H1 (cell line): ENCODE data around the gene GRK7. TPM values are rescaled to one million over a fixed set of nuclear protein-coding genes. Genes with fewer than 3 reads are reported as not detected.

ENCODE experiments used
- CTCF ChIA-PET: fragments of 300-600 bp; sonication (Branson Sonifier 250); formaldehyde crosslinking; loops from one replicate; lab custom pipeline; 2021; ENCODE audit not compliant: partially characterized antibody; lab: Charles Lee
- POLR2A ChIA-PET: fragments of 300-600 bp; sonication (Branson Sonifier 250); formaldehyde crosslinking; loops from one replicate; lab custom pipeline; 2021; ENCODE audit warnings: inconsistent platforms; ENCODE audit not compliant: partially characterized antibody; lab: Charles Lee
- DNase-seq, 2 experiments: peaks; one replicate each; pipeline versions ENCODE4 v3.0.0 to v3.0.0-alpha.2; 2010 to 2022; ENCODE audit warnings: low spot score in 2 of 2, low read depth in 1 of 2, mixed read lengths in 1 of 2
- FAIRE-seq: peaks from 2 replicates; lab custom pipeline; 2011; peaks lifted over from hg19 to GRCh38; lab: Jason Lieb, UNC
- H2AFZ ChIP-seq: 2 replicates; pipeline ENCODE4 v1.8.1; 2012; ENCODE audit warnings: low read length, inconsistent platforms
- H2AK5ac ChIP-seq: 2 replicates; pipeline ENCODE4 v1.6.1; 2013; ENCODE audit warnings: low read depth, low read length
- H2BK120ac ChIP-seq: replicated peaks from 2 replicates; pipeline ENCODE3; 2013; ENCODE audit warnings: low read depth, low read length, inconsistent platforms
- H2BK12ac ChIP-seq: 2 replicates; pipeline ENCODE4 v1.6.1; 2013; ENCODE audit warnings: low read depth, low read length
- H2BK15ac ChIP-seq: 2 replicates; pipeline ENCODE4 v1.6.1; 2013; ENCODE audit warnings: low read length
- H2BK20ac ChIP-seq: 2 replicates; pipeline ENCODE4 v1.6.1; 2013; ENCODE audit warnings: low read length
- H2BK5ac ChIP-seq: 2 replicates; pipeline ENCODE4 v1.6.1; 2013; ENCODE audit warnings: low read depth, low read length
- H3K14ac ChIP-seq: 2 replicates; pipeline ENCODE4 v1.6.1; 2013; ENCODE audit warnings: inconsistent platforms; ENCODE audit not compliant: insufficient read length
- H3K18ac ChIP-seq: 2 replicates; pipeline ENCODE4 v1.6.1; 2013; ENCODE audit warnings: low read length; ENCODE audit errors: extremely low read depth
- H3K23ac ChIP-seq: 2 replicates; pipeline ENCODE4 v1.6.1; 2013; ENCODE audit warnings: inconsistent platforms; ENCODE audit not compliant: insufficient read length
- H3K23me2 ChIP-seq: 2 replicates; pipeline ENCODE4 v1.6.1; 2013; ENCODE audit warnings: low read depth, low read length
- H3K27ac ChIP-seq: 2 replicates; pipeline ENCODE4 v1.6.1; 2011; ENCODE audit warnings: low read depth, low read length, inconsistent platforms
- H3K27me3 ChIP-seq, 4 experiments: replicated peaks in 1 of 4; 1 replicate in 1 of 4; 2 replicates in 3 of 4; pipeline versions ENCODE4 v1.6.1 to v1.8.1; 2011 to 2013; ENCODE audit warnings: low read length in 3 of 4, mild to moderate bottlenecking in 3 of 4, inconsistent platforms in 2 of 4, mixed read lengths in 2 of 4, moderate library complexity in 1 of 4; ENCODE audit not compliant: control insufficient read depth in 3 of 4, insufficient read depth in 3 of 4; ENCODE audit errors: extremely low read depth in 1 of 4
- H3K36me3 ChIP-seq, 4 experiments: 2 replicates each; pipeline versions ENCODE4 v1.6.1 to v1.8.1; 2011 to 2013; ENCODE audit warnings: mild to moderate bottlenecking in 4 of 4, low read length in 3 of 4, moderate library complexity in 2 of 4, control low read depth in 1 of 4, inconsistent platforms in 1 of 4; ENCODE audit not compliant: insufficient read depth in 4 of 4, control insufficient read depth in 2 of 4
- H3K4ac ChIP-seq: replicated peaks from 2 replicates; pipeline ENCODE3; 2013; ENCODE audit warnings: low read length, low read depth, mixed read lengths, inconsistent platforms; ENCODE audit not compliant: insufficient read length
- H3K4me1 ChIP-seq, 4 experiments: replicated peaks in 1 of 4; 1 replicate in 1 of 4; 2 replicates in 3 of 4; pipeline versions ENCODE4 v1.6.1 to v1.8.1; 2011 to 2013; ENCODE audit warnings: low read length in 3 of 4, inconsistent platforms in 2 of 4, mixed read lengths in 1 of 4; ENCODE audit not compliant: insufficient read depth in 4 of 4, control insufficient read depth in 3 of 4
- H3K4me2 ChIP-seq, 2 experiments: 2 replicates each; pipeline versions ENCODE4 v1.6.1 to v1.8.1; 2011 to 2013; ENCODE audit warnings: low read depth in 2 of 2, low read length in 2 of 2, control low read depth in 1 of 2, inconsistent platforms in 1 of 2, mild to moderate bottlenecking in 1 of 2; ENCODE audit not compliant: insufficient read depth in 1 of 2
- H3K4me3 ChIP-seq, 4 experiments: fragments of 200-600, 300-600 bp in 1 of 4; sonication (generic), shearing (Covaris generic), sonication (Bioruptor Twin) in 1 of 4; 2 replicates each; pipeline versions ENCODE4 v1.5.1 to v1.8.1; 2011 to 2016; ENCODE audit warnings: low read length in 4 of 4, low read depth in 3 of 4, control low read depth in 2 of 4, inconsistent platforms in 2 of 4, mild to moderate bottlenecking in 2 of 4, mixed read lengths in 1 of 4, moderate library complexity in 1 of 4; ENCODE audit not compliant: insufficient read depth in 2 of 4; ENCODE audit errors: extremely low read depth in 1 of 4
- H3K56ac ChIP-seq: replicated peaks from 2 replicates; pipeline ENCODE3; 2013; ENCODE audit warnings: low read depth, mild to moderate bottlenecking, mixed read lengths, low read length, inconsistent platforms; ENCODE audit not compliant: insufficient read length
- H3K79me1 ChIP-seq: 2 replicates; pipeline ENCODE4 v1.6.1; 2013; ENCODE audit warnings: low read depth, low read length, control low read depth
- H3K79me2 ChIP-seq, 2 experiments: 2 replicates each; pipeline versions ENCODE4 v1.6.1 to v1.8.1; 2012 to 2013; ENCODE audit warnings: low read length in 2 of 2, mild to moderate bottlenecking in 2 of 2, inconsistent platforms in 1 of 2; ENCODE audit not compliant: insufficient read depth in 2 of 2, control insufficient read depth in 1 of 2
- H3K9ac ChIP-seq, 4 experiments: replicated peaks in 1 of 4; 1 replicate in 1 of 4; 2 replicates in 3 of 4; pipeline versions ENCODE4 v1.6.1 to v1.8.1; 2011 to 2013; ENCODE audit warnings: low read depth in 3 of 4, low read length in 3 of 4, control low read depth in 2 of 4, mild to moderate bottlenecking in 2 of 4, moderate library complexity in 2 of 4, inconsistent platforms in 1 of 4; ENCODE audit errors: extremely low read depth in 1 of 4
- H3K9me3 ChIP-seq, 2 experiments: 2 replicates each; pipeline versions ENCODE4 v1.6.1 to v1.8.1; 2012 to 2013; ENCODE audit warnings: mild to moderate bottlenecking in 2 of 2, moderate library complexity in 2 of 2, control low read depth in 1 of 2, inconsistent platforms in 1 of 2, low read depth in 1 of 2, low read length in 1 of 2, mixed read lengths in 1 of 2; ENCODE audit not compliant: insufficient read depth in 2 of 2
- H4K20me1 ChIP-seq, 2 experiments: replicated peaks in 1 of 2; 2 replicates each; pipeline versions ENCODE3 to v1.8.1; 2011 to 2013; ENCODE audit warnings: inconsistent platforms in 2 of 2, low read length in 2 of 2, mild to moderate bottlenecking in 1 of 2; ENCODE audit not compliant: insufficient read depth in 2 of 2, control insufficient read depth in 1 of 2
- H4K5ac ChIP-seq: 2 replicates; pipeline ENCODE4 v1.6.1; 2013; ENCODE audit warnings: low read length, low read depth, mixed read lengths, inconsistent platforms; ENCODE audit not compliant: insufficient read length
- H4K8ac ChIP-seq: 2 replicates; pipeline ENCODE4 v1.8.0; 2013; ENCODE audit warnings: mild to moderate bottlenecking, moderate library complexity, low read length, inconsistent platforms; ENCODE audit not compliant: insufficient read depth; ENCODE audit errors: extremely low read depth
- H4K91ac ChIP-seq: replicated peaks from 2 replicates; pipeline ENCODE3; 2013; ENCODE audit warnings: low read length, mixed read lengths, inconsistent platforms; ENCODE audit not compliant: insufficient read length
- CBX5 ChIP-seq: fragments of 300-800, 300-1000 bp; sonication (generic); IDR thresholded peaks from 2 replicates; pipeline ENCODE4 v1.7.1; 2016; ENCODE audit warnings: antibody characterized with exemption, low read length, low read depth
- CHD2 ChIP-seq: IDR thresholded peaks from 2 replicates; pipeline ENCODE4 v1.6.1; 2012; ENCODE audit warnings: low read length, improper control_type of control experiment
- CREB1 ChIP-seq: IDR thresholded peaks from 2 replicates; pipeline ENCODE4 v1.6.1; 2012; ENCODE audit warnings: inconsistent platforms
- E2F6 ChIP-seq: IDR thresholded peaks from 2 replicates; pipeline ENCODE4 v1.6.1; 2012; ENCODE audit warnings: inconsistent platforms
- KDM1A ChIP-seq: fragments of 200-600, 300-600 bp; sonication (generic); IDR thresholded peaks from 2 replicates; pipeline ENCODE4 v1.7.1; 2016; ENCODE audit warnings: mild to moderate bottlenecking, low read length, borderline replicate concordance
- KDM5A ChIP-seq: fragments of 200-600 bp; IDR thresholded peaks from 2 replicates; pipeline ENCODE4 v1.7.1; 2012; ENCODE audit warnings: mild to moderate bottlenecking, low read length, inconsistent platforms, mixed read lengths
- RBBP5 ChIP-seq: IDR thresholded peaks from 2 replicates; pipeline ENCODE4 v1.7.1; 2012; ENCODE audit warnings: low read depth, mild to moderate bottlenecking, inconsistent platforms, low read length, moderate library complexity, borderline replicate concordance
- RNF2 ChIP-seq: fragments of 200-900, 300-1000 bp; sonication (generic); IDR thresholded peaks from 2 replicates; pipeline ENCODE4 v1.7.1; 2016; ENCODE audit warnings: borderline replicate concordance, low read depth, mild to moderate bottlenecking, antibody characterized with exemption, low read length; ENCODE audit not compliant: poor library complexity, severe bottlenecking; ENCODE audit errors: missing control alignments
- SP1 ChIP-seq: IDR thresholded peaks from 2 replicates; pipeline ENCODE4 v1.6.1; 2011; ENCODE audit warnings: low read depth, low read length
- SP2 ChIP-seq: IDR thresholded peaks from 2 replicates; pipeline ENCODE4 v1.6.1; 2012; ENCODE audit warnings: mild to moderate bottlenecking, low read length, inconsistent platforms
- SP4 ChIP-seq: IDR thresholded peaks from 2 replicates; pipeline ENCODE4 v1.6.1; 2012; ENCODE audit warnings: low read length, inconsistent platforms
- WGBS, 2 experiments: shearing (Covaris generic) in 1 of 2; methylation state at CpG; one replicate each; pipeline versions ENCODE4 v1.1.6 to v1.1.7; 2013 to 2015; ENCODE audit warnings: low lambda C conversion rate in 2 of 2, mixed read lengths in 2 of 2, inconsistent platforms in 1 of 2, low coverage in 1 of 2, missing lambda C conversion rate in 1 of 2; ENCODE audit not compliant: insufficient replicate concordance in 2 of 2, insufficient coverage in 1 of 2, insufficient read length in 1 of 2; ENCODE audit errors: extremely low coverage in 1 of 2, missing lambda C conversion rate in 1 of 2; 5-methylcytosine and 5-hydroxymethylcytosine counted together
- polyA plus RNA-seq, 7 experiments: library from polyadenylated mRNA; depleted of rRNA in 3 of 7; stranded (reverse) in 5 of 7; unstranded in 2 of 7; fragments of >200 nt in 5 of 7; fragments of 200-250 nt in 2 of 7; gene quantifications; 1 replicate in 5 of 7; 2 replicates in 1 of 7; 4 replicates in 1 of 7; pipeline versions ENCODE4 v1.2.1 to v1.2.3, GENCODE V29; 2011 to 2013; ENCODE audit warnings: missing spikeins in 2 of 7, mixed read lengths in 2 of 7
- total RNA-seq: library from RNA; stranded (reverse); fragmentation: NEBNext Ultra II Directional; extraction: Animal tissue kit (Norgen Biotek cat#: 25700); gene quantifications from 2 replicates; pipeline ENCODE4 v1.2.1, GENCODE V29; 2021

GRK7 gene
- total and polyA plus RNA-seq, 2 of the 8 experiments (the other 6 are each of a cell fraction or from before 2014, with no cell fraction given) = not detected

GRCh38 chr3:141810161-141810560, 47.0 kb downstream of the GRK7 start:
- Histone ChIP-seq H3K9ac (no peak overlapping the region), H3K27me3 (no peaks in the 10 kb centered on the region), H3K4ac (no peak overlapping the region), H3K9me3 (no peaks in the 10 kb centered on the region), H3K14ac (no peak overlapping the region), H4K8ac (no peak overlapping the region), H2BK120ac (no peak overlapping the region), H3K79me1 (no peaks in the 10 kb centered on the region), H3K23me2 (no peaks in the 10 kb centered on the region), H3K79me2 (no peaks in the 10 kb centered on the region), H3K23ac (no peak overlapping the region), H3K27ac (no peak overlapping the region), H2BK12ac (no peak overlapping the region), H2BK20ac (no peak overlapping the region), H4K5ac (no peak overlapping the region), H4K20me1 (no peaks in the 10 kb centered on the region), H3K4me1 (peaks cover 0 to 2% (median 0%) of the 10 kb centered on the region in 4 experiments; a peak in 1 of 7 replicates), H4K91ac (no peak overlapping the region), H2BK5ac (no peak overlapping the region), H2BK15ac (no peak overlapping the region), H3K4me2 (no peak overlapping the region), H2AK5ac (no peak overlapping the region), H3K36me3 (no peaks in the 10 kb centered on the region), H3K4me3 (no peak overlapping the region), H3K18ac (no peak overlapping the region), H2AFZ (no peak overlapping the region), H3K56ac (no peak overlapping the region)
- POLR2A ChIA-PET = no interaction called here
- DNase-seq = no peak
- TF ChIP-seq KDM5A = no peak
- TF ChIP-seq CREB1 = no peak
- no peak for TF ChIP-seq SP1
- TF ChIP-seq KDM1A = no peak
- TF ChIP-seq RBBP5 = no peak
- no peak for TF ChIP-seq RNF2
- TF ChIP-seq CHD2 = no peak
- no peak for TF ChIP-seq SP4
- no peak for TF ChIP-seq E2F6
- TF ChIP-seq SP2 = no peak
- no peak for TF ChIP-seq CBX5
- 92% methylated on average over 2 of the region's 2 CpGs; no CpG with 5 or more reads in 1 of the 2 experiments for WGBS, 2 experiments
- FAIRE-seq = no peak
- CTCF ChIA-PET = interaction anchor here (1.9 kb wide), 1 partner anchor 17 kb away, joined by 5 read pairs; no protein-coding TSS in a partner anchor
